HG02840 (cell line): Measurements from ENCODE around the gene ITSN1.

ENCODE experiments used
- ATAC-seq: cut with Tn5 transposase; IDR thresholded peaks from one replicate; pipeline ENCODE4 v1.9.1; 2021; ENCODE audit warnings: mild to moderate bottlenecking, moderate library complexity, moderate number of reproducible peaks; ENCODE audit not compliant: unreplicated experiment, low FRiP score

The ITSN1 gene

DNA sequence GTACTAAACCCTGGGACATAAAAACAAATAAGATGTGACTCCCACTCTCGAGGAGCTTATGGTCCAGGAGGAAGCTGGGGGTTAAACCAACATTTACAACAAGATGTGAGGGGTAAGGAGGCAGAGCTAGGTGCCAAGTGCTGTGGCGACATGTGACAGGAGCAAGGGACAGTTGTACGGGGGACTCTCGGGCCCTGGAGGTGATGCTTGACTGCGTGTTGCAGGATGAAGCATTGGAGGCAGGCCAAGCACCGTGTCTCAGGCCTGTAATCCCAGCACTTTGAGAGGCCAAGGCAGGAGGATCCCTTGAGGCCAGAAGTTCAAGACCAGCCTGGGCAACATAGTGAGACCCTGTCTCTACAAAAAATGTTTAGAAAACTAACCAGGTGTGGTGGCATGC is 236.5 kb downstream of the ITSN1 start:
- ATAC-seq = no peak

DNA sequence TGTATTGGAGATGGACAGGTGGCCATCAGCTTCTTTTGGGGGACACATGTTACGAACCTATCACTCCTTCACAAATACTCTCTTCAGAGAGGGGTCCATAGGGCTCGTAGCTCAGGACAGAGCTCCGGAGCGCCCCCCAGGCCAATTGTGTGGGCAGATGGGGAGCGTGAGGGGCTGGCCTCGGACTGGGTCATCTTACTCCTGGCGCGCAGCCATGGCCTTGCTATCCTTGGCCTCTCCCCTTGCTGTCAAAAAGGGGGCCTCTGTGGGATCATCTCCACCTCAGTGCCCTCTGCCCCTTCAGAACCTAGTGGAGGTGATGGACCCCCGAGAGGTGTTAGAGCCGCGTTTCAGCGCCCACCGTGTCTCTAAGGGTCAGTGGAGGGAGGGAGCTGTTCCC is 238.3 kb downstream of the ITSN1 start:
- ATAC-seq = no peak

DNA sequence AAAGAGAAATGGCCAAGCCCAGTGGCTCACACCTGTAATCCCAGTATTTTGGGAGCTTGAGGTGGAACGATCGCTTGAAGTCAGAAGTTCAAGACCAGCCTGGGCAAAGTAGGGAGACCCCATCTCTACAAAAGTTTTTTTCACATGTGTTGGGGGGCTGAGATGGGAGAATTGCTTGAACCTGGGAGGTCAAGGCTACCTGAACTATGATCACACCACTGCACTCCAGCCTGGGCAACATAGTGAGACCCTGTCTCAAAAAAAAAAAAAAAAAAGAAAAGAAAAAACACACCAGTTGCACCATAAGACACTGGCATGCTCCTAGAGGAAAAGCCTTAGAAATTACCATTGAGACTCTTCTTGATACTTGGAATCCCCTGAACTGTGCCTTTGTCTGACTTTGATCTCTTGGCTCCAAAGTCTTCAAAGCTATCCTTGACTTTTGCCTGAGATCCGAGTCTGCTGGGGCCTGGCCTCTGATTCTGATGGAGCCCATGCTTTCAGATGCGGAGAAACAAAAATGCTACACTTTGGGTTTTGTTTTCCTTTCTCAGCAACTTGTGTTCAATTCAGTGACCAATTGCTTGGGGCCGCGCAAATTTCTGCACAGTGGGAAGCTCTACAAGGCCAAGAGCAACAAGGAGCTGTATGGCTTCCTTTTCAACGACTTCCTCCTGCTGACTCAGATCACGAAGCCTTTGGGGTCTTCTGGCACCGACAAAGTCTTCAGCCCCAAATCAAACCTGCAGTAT is 239.6 kb downstream of the ITSN1 start:
- ATAC-seq = no peak

DNA sequence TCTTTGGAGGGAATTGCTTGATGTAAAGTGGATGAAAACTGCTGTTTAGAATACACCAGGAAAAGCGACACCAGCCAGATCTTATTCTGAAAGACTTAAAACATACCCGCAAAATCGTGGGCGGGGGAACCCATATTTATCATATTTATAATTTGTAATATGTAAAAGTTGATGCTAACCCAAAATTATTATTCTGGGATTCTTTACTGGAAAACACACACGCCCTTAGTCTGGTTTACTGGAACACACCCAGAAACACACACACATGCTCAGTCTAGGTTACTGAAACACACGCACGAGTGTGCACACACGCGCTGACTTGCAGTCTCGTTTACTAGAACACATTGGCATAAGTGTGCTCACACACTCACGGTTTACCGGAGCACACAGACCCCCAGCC is 240.8 kb downstream of the ITSN1 start:
- ATAC-seq = no peak

DNA sequence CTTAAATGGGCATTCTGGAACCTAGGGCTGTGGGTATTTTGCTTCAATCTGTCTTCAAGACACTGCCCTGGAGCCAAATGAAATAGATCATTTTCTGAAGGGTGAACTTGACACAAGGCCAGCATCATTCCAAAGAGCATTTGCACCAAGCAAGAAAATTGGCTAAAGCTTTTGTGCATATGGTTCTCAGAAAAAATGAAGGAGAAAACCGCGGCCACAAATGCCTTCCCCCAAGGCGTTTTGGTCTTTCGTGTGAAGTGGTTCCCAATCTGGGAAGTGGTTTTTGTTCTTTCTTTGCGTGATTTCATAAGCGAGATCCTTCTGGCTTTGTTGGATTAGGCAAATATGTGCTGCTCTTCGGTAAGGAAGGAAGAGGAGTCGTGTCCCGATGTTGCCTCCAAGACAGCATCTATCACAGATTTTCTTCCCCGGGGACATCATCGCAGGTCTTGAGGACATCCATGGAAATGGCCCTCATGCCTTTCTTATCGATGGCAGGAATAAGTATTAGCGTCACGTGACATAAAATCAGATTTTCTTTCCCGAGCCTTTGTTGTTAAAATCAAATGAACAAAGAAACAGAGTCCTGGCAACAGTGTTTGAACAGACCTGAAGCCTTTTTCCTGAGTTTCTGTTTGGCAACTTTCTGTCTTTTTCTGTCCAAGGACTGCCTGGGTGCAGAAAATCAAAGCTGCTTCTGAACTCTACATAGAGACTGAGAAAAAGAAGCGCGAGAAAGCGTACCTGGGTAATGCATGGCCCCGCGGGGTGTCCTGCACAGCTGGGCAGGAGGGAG is 242.3 kb downstream of the ITSN1 start:
- no peak for ATAC-seq

DNA sequence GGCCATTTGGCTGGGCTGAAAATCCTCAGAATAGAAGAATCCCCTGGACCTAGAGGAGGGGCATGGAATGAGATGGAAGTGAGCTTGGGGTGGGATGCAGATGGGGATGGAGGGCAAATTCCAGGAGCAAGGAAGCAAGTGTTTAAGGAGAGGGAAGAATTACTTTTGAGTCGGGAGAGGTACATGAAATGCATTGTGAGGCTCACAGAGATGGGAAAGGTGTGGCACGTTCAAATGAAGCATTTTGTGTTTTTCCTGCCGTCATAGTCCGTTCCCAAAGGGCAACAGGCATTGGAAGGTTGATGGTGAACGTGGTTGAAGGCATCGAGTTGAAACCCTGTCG is 242.8 kb downstream of the ITSN1 start:
- no peak for ATAC-seq

DNA sequence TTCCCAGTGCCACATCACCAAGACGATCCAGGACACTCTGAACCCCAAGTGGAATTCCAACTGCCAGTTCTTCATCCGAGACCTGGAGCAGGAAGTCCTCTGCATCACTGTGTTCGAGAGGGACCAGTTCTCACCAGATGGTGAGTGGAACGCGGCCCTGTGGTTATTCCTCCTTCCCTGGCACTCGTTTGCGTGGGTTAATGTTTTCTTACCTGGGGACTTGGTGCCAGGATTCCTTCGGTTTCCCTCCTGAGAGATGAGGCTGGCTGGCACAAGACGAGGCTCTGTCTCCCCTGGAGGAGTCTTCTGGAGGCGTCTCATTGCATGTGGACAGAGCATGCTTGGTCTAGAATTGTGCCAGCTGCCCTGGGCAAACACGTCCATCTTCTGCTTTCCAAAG is 244.0 kb downstream of the ITSN1 start:
- ATAC-seq = no peak

DNA sequence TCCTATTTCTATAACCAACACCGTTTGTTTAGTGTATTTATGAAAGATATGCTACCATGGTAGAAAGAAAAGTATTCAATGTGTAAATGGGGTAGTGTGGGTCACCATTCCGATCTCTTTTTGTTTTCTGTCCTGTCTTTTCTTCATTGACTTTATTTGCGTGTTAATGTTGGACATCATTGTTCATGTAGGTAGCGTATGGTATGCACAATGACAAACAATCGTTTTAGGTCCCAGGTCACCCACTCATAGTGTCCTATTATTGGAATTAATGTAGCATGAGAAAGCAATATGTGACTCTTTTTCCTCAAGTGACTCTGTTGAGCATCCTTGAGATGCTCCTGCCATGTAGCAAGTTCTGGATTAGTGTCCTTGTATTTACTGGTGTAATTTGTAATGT is 247.9 kb downstream of the ITSN1 start:
- ATAC-seq = no peak

DNA sequence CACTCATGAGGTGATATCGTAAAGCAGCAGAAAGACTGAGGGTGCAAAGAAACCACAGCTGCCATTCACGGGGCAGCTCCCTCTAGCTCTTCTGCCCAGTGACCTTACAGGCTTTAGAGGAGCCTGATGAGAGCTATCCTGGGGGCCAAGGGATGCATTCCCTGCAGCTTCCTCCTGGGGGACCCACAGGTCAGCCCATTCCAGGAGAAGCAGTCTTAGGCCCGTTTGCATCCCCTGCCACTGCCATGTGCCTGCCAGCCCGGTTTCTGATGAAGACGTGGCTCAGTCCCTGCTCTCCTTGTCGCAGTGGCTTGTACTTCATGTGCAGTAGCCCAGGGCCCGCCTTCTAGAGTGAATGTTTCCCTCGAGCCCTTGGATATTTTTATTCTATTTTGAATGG is 250.6 kb downstream of the ITSN1 start:
- no peak for ATAC-seq

DNA sequence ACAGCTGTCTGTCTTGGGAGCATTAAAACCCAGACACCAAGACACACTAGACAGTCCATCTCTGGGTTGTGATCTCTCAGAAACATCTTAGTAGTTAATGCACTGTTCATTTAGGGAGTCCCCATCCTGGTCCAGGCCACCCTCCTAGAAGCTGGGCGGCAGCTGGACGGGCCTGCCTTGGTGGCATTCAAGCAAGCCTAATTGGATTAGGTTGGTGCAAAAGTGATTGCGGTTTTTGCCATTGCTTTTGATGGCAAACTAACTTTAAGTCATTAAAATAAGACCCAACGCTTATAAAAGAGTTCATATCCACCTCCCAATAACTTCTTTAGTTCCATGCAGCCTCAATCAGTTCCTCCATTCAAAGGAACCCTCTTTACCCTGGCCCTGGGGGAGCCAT is 251.6 kb downstream of the ITSN1 start:
- no peak for ATAC-seq

DNA sequence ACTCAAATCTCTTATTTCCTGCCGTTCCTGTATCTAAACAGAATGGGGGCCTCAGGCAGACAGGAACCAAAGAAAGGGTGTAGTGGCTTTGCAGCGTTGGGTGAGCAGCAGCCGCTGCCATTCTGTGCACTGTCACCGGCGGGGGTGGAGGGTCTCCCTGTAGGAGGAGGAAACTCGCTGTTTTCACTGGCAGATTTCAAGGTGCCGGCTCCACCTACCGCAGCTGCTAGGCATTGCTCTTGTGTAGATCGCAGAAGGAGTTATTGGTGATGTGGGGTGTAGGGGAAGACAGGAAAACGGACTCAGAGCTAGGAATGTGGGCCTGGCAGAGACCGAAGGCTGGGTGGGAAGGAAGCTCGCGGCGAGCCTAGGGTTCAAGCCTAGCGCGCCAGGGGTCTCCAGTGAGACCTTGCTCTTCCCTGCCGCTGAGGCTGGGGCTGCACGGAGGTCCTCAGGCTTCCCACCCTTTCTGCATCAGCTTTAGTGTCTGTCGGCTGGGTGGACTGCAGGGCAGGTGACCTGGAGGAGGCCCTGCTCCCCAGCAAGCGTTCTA is 252.5 kb downstream of the ITSN1 start:
- no peak for ATAC-seq

DNA sequence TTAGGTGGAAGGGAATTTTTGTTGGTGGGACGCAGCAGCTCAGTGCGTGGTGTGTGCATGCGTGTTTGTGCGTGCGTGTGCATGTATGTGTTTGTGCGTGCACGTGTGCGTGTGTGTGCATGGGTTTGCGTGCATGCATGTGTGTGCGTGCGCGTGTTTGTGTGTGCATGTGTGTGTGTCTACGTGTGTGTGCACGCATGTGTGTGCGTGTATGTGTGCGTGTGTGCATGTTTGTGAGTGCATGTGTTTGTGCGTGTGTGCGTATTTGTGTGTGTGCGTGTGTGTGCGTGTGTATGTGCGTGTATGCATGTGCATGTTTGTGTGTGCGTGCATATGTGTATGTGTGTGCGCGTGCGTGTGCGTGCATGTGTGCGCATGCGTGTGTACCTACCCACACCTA is 253.1 kb downstream of the ITSN1 start:
- ATAC-seq = no peak

DNA sequence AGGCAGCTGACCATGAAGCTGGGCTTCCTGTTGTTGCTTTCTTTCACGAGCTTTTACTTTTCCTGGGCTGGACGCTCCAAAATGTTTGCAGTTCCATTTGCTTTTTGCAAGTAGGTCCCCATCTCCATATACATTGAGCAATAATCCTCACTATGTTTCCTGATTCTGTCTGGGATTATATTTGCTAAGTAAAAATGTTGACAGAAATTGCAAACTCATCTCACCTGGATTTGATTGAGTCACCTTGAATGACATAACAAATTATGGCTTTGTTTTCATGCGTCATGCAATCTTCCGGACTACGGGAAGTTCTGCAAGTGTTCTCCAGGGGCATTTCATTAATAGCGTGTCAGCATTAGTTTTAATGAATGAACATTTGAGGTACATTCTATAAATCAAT is 254.4 kb downstream of the ITSN1 start:
- no peak for ATAC-seq

DNA sequence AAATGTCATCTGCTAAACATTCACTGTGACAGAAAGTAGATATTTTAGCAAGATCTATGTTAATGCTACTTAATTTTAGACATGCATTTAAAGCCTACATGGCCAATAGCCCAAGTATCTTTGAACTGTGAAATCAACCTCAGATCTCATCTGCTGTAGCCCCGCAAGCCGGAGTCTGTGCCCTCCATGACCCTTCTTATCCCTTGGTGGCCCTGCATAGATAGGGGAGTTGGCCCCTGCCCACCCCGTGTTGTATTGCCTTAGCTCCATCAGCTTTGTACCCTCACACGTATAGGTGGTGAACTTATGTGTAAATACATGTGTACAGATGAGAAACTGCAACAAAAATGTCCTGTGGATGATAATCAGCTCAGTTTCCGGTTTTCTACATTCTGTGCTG is 254.8 kb downstream of the ITSN1 start:
- no peak for ATAC-seq

DNA sequence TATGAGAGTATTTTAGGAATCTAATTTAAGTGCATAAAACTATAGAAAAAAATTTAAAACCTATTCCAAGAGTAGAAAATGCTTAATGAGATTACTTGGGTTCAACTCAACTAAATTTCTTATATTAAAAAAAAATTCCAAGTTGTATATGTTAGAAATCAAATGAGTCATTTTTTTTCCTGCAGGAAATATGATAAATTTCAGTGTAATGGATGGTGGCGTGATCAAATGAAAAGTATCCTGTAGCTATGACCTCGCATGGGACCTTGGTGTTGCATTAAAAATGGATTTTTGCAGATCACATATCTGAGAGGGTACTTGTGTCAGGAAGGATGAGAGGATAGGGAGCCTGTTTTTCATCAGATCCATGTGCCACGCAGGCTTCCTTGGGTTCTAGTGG is 255.4 kb downstream of the ITSN1 start:
- no peak for ATAC-seq

DNA sequence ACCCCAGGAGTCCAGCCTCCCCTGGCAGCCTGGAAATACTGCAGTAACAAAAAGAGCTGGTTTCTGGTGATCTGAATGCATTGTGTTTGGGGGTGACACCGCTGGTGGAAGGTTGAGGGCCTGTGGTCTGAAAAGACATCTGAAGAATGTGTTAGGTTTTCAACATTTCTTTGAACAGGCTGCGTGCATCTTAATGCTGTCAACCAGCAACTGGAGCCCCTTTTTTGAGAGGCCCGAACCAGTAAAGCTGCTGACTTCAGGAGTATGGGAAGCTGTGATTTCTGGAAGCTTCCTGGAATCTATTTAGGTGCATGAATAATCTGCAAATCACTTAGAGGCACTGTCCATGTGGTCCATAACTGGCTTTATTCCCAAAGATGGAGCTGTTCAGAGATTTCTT is 256.3 kb downstream of the ITSN1 start:
- no peak for ATAC-seq

DNA sequence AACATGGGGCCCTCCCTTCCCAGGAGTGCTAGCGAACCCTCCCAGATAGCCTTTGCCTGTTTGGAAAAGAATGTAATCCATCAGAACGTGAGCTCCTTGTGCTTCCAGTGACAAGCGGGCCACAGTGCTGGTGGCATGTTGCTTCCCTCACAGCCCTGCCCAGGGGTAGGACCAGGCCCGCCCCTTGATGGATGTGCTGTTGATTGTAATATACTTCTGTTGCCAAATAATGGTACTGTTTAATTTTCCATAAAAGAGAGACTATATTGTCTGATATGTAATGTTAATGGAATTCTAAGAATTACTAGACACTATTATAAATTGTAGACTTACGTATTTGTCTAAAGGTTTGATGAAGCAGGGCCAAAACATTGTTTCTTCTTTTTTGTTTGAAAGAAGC is 256.9 kb downstream of the ITSN1 start:
- ATAC-seq = no peak

DNA sequence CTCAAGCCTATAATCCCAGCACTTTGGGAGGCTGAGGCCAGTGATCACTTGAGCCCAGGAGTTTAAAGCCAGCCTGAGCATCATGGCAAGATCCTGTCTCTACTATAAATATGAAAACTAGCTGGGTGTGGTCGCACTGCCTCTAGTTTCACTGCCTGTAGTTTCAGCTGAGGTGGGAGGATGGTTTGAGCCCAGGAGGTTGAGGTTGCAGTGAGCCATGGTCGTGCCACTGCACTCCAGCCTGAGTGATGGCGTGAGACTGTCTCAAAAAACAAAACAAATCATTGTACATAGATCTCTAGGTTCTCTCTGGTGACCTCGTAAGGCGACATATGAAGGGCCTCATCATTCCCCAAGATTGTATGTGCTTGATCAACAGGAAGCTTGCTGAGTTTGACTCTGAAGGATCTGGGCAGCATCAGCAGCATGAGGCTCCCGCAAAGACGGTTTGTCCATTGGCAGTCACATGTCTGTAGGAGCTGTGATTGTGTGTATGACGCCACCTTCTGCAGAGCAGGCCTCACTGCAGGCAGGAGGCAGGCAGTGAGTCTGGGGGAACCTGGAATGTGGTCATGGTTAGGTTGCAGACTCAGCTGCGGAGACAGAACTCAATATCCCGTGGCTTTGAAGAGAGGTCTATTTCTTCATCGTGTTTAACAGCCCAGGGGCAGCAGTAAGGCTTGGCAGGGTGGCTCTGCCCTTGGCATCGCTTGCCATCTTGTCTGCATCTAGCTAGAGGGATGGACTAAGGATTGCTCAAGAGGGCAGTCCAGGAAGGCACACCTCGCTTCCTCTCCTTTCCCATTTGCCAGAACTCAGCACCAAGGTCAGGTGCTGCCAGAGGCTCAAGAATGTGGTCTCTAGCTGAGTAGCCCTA is 259.3 kb downstream of the ITSN1 start:
- ATAC-seq = no peak

DNA sequence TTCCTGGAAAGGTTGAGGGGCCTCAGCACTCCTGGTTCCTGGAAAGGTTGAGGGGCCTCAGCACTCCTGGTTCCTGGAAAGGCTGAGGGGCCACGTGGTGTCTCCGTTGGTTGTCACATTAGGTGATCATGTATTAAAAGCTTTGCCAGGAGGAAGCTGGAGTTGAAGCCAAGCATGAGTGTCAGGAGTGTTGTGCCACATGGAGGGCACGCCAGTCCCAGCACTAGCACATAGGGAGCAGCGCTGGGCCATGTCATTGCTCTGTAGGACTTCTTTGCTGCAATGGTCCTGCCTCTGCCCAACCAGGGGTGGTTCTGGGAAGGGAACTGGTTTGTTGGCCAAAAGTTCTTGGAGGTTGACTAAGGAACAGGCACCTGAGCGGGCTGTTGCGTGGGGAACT is 260.0 kb downstream of the ITSN1 start:
- ATAC-seq = no peak

DNA sequence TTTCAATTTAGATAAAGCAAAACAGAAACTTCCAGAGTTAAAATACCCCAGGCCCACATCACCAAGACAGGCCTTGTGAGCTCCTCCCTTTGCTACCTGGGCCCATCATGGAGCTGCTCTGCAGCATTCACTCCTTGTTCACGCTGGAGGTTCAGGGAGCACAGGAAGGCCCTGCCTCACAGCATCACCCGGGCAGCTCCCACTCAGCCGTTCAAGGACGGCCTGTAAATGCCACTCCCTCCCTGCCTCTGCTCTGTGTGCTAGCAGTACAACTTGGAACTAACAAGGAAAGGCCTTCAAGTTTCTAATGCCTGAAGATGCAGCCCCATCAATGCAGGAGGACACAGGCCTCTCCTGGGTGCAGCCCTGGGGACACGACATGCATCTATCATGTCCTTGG is 261.7 kb downstream of the ITSN1 start:
- no peak for ATAC-seq

DNA sequence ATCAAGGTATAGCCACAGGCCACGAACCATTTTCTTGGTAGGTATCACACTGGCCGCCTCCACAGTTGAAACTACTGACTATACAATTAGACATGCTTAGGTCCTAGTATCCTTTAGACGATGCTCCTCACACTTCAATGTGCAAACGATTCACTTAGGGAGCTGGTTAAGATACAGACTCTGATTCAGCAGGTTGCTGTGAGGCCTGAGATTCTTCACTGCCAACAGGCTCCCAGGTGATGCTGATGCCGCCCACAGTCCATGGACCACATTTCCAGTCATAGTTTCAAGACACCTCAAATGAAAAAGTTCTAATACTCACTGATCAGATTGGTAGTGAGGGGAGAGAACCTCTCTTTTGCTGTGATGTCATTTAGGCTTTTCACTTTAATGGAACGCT is 266.5 kb downstream of the ITSN1 start:
- ATAC-seq = no peak
